HL-60 (cell line): Measurements from ENCODE around the gene ANXA7.
A peak's percentile ranks its signal among the peaks of the same experiment; 100 is the strongest.

Experiments used
- DNase-seq, 2 experiments: peaks; one replicate each; pipeline ENCODE4 v3.0.0-alpha.2; 2010 to 2020; ENCODE audit warnings: low read depth in 1 of 2, low spot score in 1 of 2
- H3K27ac ChIP-seq: fragments of 250-450 bp; sonication (Bioruptor Pico); replicated peaks from 2 replicates; pipeline ENCODE4 v1.5.1; 2020; ENCODE audit warnings: mild to moderate bottlenecking, moderate library complexity
- H3K27me3 ChIP-seq: fragments of 250-450 bp; sonication (Bioruptor Pico); 2 replicates; pipeline ENCODE4 v1.5.1; 2021; ENCODE audit warnings: mild to moderate bottlenecking, moderate library complexity; ENCODE audit not compliant: insufficient read depth, poor library complexity, severe bottlenecking
- H3K4me3 ChIP-seq: replicated peaks from 2 replicates; pipeline ENCODE4 v1.5.1; 2011; ENCODE audit warnings: mild to moderate bottlenecking, control low read depth, low read length; ENCODE audit not compliant: insufficient read depth
- CTCF ChIP-seq: IDR thresholded peaks from one replicate; pipeline ENCODE4 v1.5.1; 2011; ENCODE audit warnings: low read length, control low read depth, inconsistent platforms; ENCODE audit not compliant: insufficient read depth
- GABPA ChIP-seq: IDR thresholded peaks from 2 replicates; pipeline ENCODE4 v1.6.1; 2012; ENCODE audit warnings: low read depth
- POLR2AphosphoS5 ChIP-seq: IDR thresholded peaks from 2 replicates; pipeline ENCODE4 v1.6.1; 2012; ENCODE audit warnings: low read depth
- REST ChIP-seq: IDR thresholded peaks from 2 replicates; pipeline ENCODE4 v1.6.1; 2012; ENCODE audit warnings: low read depth; ENCODE audit not compliant: insufficient replicate concordance
- SPI1 ChIP-seq: IDR thresholded peaks from 2 replicates; pipeline ENCODE4 v1.6.1; 2012; ENCODE audit warnings: low read depth, mild to moderate bottlenecking, borderline replicate concordance

The ANXA7 gene

GRCh38 chr10:73456187-73456890 lies 42.5 kb upstream of the ANXA7 start:
- Histone ChIP-seq H3K27me3 (no peaks in the 10 kb centered on the region), H3K27ac (no peak overlapping the region), H3K4me3 (no peak overlapping the region)
- DNase-seq = no peak
- no peak for TF ChIP-seq GABPA
- TF ChIP-seq CTCF = no peak
- no peak for TF ChIP-seq SPI1
- TF ChIP-seq REST = no peak
- no peak for TF ChIP-seq POLR2AphosphoS5

GRCh38 chr10:73449113-73449512 lies 35.3 kb upstream of the ANXA7 start:
- TF ChIP-seq CTCF (no peak), REST (no peak), GABPA (no peak), POLR2AphosphoS5 (no peak), SPI1 (no peak)
- Histone ChIP-seq H3K27me3 (no peaks in the 10 kb centered on the region), H3K27ac (no peak overlapping the region), H3K4me3 (no peak overlapping the region)
- no peak for DNase-seq

- H3K27me3 ChIP-seq = no peaks in the 10 kb centered on the region
- H3K27ac ChIP-seq = no peak overlapping the region
- no peak for TF ChIP-seq REST
- peak; percentile 25; the same call in 1 of the 2 replicates for TF ChIP-seq SPI1
- H3K4me3 ChIP-seq = no peak overlapping the region
- no peak for DNase-seq
Observed at GRCh38 chr10:73448384-73448783, 34.5 kb upstream of the ANXA7 start.
